ENCODE data around the gene CPTP. TPM values are rescaled to one million over a fixed set of nuclear protein-coding genes. Genes with fewer than 3 reads are reported as not detected.

CPTP gene
- polyA plus RNA-seq, 1 donor from 2014 or later, result 9.9 TPM

DNA sequence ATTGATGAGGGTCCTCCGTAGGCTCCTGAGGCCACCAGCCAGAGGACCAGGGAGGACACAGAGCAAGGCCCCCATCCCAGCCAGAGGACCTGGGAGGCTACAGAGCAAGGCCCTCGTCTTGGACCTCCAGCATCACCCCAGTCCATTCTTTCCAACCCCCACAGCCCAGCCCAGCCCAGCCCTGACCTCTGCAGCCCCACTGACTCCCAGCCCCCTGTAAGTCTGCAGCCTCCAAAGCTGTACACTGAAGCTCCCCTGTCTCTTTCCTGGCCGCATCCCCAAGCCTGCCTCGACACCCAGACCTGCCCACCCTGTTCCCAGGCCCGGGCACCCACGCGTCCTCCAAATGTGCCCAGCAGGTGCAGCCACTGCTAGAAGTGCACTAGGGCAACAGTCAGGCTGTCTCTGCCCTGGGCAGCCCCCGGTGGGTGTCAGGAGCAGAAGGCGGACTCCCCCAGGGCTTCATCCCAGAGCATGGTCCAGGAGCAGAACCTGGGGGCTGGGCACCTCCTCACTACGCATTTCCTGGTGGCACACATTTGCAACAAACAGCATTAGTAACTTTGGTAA is 22.5 kb downstream of the CPTP start (continued):
- TF ChIP-seq POLR2AphosphoS5 (IDR thresholded peaks at IDR 0.05), result no peak

DNA sequence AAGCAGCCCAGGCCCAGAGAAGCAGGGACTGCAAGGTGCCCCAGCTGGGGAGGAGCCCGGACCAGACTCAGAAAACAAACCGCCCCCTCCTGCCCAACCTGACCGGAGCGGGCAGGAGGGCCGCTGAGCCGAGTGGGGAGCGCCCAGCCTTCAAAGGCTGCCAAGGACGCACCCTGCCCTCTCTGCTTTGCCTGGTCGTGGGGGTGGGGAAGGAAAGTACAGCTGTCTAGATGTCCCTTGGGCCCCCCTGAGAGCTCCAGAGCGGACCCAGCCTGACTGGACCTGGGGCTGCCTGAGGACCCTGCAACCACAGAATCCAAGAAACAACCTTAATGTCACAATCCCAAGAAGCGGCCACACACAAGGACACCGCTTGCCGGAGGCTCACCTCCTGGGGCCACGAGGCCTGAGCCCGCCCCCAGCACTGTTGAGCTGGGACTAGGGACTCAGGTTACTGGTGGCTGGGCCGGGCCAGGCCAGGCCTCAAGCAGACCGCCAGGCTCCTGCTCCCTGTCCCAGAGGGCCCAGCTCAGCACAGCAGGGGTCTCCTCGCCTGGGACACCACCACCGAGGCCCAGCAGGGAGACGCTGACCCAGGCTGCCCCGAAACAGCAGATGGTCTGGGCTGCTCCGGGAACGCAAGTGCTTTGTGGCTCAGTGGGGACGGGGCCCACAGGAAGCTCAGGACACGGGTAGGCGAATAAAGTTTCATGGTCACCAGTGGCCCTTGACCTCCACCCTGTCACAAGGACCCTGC is 23.2 kb downstream of the CPTP start:
- no peaks in the 10 kb centered on the region for H3F3A ChIP-seq (ENCODE audit: insufficient read depth, low read length, poor library complexity, severe bottlenecking)
- peak overlapping the region; percentile 82 for H3K4me3 ChIP-seq (ENCODE audit: low read length)
- H3K27me3 ChIP-seq (ENCODE audit: insufficient read depth, low read depth, low read length), result peaks cover 2% of the 10 kb centered on the region
- no peak overlapping the region for H2AFZ ChIP-seq (ENCODE audit: low read depth, low read length)
- no peaks in the 10 kb centered on the region for H3K9me3 ChIP-seq (ENCODE audit: low read length)
- H3K79me2 ChIP-seq (replicated peaks; ENCODE audit: insufficient read depth, low read length), result peaks cover 12% of the 10 kb centered on the region
- TF ChIP-seq, protein P1, sequence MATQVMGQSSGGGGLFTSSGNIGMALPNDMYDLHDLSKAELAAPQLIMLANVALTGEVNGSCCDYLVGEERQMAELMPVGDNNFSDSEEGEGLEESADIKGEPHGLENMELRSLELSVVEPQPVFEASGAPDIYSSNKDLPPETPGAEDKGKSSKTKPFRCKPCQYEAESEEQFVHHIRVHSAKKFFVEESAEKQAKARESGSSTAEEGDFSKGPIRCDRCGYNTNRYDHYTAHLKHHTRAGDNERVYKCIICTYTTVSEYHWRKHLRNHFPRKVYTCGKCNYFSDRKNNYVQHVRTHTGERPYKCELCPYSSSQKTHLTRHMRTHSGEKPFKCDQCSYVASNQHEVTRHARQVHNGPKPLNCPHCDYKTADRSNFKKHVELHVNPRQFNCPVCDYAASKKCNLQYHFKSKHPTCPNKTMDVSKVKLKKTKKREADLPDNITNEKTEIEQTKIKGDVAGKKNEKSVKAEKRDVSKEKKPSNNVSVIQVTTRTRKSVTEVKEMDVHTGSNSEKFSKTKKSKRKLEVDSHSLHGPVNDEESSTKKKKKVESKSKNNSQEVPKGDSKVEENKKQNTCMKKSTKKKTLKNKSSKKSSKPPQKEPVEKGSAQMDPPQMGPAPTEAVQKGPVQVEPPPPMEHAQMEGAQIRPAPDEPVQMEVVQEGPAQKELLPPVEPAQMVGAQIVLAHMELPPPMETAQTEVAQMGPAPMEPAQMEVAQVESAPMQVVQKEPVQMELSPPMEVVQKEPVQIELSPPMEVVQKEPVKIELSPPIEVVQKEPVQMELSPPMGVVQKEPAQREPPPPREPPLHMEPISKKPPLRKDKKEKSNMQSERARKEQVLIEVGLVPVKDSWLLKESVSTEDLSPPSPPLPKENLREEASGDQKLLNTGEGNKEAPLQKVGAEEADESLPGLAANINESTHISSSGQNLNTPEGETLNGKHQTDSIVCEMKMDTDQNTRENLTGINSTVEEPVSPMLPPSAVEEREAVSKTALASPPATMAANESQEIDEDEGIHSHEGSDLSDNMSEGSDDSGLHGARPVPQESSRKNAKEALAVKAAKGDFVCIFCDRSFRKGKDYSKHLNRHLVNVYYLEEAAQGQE (IDR thresholded peaks at IDR 0.05; ENCODE audit: borderline replicate concordance), result no peak
- TF ChIP-seq EP300 (conservative IDR thresholded peaks at IDR 0.05; ENCODE audit: poor library complexity, severe bottlenecking), result no peak
- TF ChIP-seq POLR2AphosphoS5 (IDR thresholded peaks at IDR 0.05), result no peak
- TF ChIP-seq SMC3 (conservative IDR thresholded peaks at IDR 0.05; ENCODE audit: poor library complexity), result no peak
- TF ChIP-seq MXI1 (conservative IDR thresholded peaks at IDR 0.05; ENCODE audit: poor library complexity, severe bottlenecking), result no peak
- TF ChIP-seq EZH2 (IDR thresholded peaks at IDR 0.05; ENCODE audit: borderline replicate concordance, insufficient read depth, low read length, poor library complexity, severe bottlenecking), result no peak
- TF ChIP-seq TAF1 (IDR thresholded peaks at IDR 0.05; ENCODE audit: low read depth), result no peak
- TF ChIP-seq RAD21 (conservative IDR thresholded peaks at IDR 0.05), result no peak
- no peak for TF ChIP-seq CTCF (IDR thresholded peaks at IDR 0.05; ENCODE audit: poor library complexity, severe bottlenecking)
- H3K27ac ChIP-seq (ENCODE audit: low read length), result no peak overlapping the region
- H3K9ac ChIP-seq (ENCODE audit: low read length), result peak overlapping the region; percentile 74
- no peaks in the 10 kb centered on the region for H3K9me2 ChIP-seq (ENCODE audit: insufficient read depth, low read length)
- H3K36me3 ChIP-seq (ENCODE audit: insufficient read depth, low read length), result no peaks in the 10 kb centered on the region
- H4K20me1 ChIP-seq (ENCODE audit: insufficient read depth), result peaks cover 13% of the 10 kb centered on the region
- peak overlapping the region; percentile 89 for H3K4me2 ChIP-seq (ENCODE audit: low read length)

All from neural cell (in vitro differentiated cells).